Measurements from ENCODE around the gene TMEM51.

Gene TMEM51

DNA sequence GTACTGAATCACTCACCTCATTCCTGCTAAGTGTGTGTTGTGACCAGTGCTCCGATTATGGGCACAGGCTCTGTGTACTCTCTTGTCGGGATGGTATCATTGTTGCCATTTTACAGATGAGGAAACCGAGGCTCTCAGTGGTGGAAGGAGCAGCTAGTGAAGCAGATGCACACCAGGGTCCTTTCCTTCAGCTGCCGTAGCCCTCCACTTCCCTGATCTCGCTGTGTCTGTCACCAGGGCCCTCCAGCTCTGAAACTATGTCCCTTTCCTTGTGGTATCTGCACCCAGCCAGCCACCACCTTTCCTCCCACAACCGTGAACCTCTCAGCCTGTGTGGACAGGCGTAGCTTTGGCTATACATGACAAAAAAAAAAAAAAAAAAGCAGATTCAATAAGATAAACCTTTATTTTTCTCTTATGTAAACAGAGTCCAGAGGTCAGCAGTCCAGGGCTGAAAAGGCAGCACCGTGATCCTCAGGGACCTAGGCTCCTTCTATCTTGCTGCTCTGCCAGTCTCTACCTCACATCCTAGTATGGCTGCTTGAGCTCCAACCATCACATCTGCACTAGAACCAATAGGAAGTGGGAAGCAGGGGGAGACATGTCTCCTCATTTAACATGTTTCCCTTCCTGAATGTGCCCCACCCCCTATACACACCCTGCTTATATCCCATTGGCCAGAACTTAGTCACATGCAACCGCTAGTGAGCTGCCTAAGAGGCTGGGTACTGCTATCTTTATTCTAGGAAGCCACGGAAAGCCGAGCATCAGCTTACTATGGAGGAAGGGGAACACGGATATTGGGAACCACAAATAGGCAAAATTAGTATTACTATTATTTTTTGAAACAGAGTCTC is 44.3 kb downstream of the TMEM51 start:
- no peak for DNase-seq

DNA sequence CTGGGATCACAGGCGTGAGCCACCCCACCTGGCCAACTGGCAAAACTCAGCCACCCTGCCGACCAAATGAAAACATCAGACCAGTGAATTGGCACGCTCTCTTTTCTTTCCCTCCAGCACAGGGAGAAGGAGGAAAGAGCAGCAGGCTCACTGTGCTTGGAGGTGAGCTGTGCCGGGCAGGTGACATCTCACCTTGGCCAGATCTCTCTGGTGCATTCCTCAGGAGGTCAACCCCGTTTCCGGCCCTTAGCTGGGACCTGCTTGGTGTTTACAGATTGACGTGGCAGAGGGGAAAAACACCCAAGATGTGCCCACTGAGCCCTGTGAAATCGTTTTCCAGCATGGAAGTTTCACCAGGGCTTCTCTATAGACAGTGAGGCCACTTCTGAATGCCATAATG is 45.1 kb downstream of the TMEM51 start:
- DNase-seq: no peak

DNA sequence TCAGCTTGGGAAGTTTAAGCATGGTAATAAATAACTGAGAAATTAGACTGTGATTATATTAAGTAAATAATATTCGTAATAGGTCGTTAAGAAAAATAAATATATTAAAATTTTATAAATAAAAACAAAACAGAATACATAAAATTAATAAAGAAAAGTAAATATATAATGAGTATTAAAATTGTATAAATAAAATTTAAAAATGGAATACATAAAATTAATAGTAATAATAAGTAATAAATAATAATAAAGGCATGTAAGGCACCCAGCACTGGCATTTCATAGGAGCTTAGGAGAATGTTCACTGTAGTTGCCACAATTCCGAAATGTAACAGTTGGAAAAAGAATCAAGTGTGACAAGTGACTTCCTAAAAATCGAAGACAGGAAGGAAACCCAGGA is 47.7 kb downstream of the TMEM51 start:
- no peak for DNase-seq

- DNase-seq: no peak
These were observed 48.5 kb downstream of the TMEM51 start for GRCh38 chr1:15201849-15202551.

DNA sequence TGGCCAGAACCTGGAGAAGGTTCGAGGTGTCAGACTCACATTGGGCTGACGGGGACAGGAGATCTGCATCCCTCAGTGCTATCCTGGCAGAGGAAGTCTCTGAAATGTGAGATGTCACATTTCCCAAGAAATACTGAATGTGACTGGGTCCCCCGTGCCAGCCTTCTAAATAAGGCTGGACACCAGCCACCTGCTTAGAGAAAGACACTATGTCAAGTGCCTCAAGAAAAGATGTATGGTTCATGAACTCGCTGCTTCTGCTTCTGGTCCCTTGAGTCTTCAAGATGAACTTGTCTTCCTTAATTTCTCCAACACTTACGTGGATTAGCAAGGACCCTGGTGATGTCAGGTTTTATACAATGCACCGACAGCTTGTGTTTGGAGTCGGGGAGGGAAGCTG is 51.4 kb downstream of the TMEM51 start:
- no peak for DNase-seq

DNA sequence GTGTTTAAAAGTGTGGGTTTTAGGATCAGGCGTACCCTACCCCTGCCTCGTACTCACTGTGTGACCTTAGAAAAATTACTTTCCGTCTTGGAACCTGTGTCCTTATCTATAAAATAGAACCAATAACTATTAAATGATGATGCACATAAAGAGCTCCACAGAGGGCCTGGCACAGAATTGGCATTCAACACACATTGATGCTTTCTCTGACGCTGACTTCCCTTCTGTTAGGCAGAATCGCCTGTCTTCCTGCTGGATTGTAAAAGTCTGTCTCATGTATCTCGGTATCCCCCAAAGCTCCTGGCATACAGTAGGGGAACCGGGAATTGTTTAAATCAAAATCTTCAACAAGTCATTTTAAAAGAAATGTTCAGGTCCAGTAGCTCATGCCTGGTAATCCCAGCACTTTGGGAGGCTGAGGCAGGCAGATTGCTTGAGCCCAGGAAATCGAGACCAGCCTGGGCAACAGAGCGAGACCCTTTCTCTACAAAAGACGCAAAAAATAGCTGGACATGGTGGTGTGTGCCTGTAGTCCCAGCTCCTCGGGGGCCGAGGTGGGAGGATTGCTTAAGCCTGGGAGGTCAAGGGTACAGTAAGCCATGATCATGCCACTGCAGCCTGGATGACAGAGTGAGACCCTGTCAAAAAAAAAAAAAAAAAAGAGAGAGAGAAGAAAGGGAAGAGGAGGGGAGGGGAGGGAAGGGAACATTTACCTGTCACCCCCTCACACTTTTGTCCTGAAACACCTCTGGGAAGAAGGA is 52.2 kb downstream of the TMEM51 start:
- no peak for DNase-seq

- DNase-seq: no peak
These were observed 53.0 kb downstream of the TMEM51 start for GRCh38 chr1:15206418-15207030.

- DNase-seq: no peak
These were observed 53.7 kb downstream of the TMEM51 start for GRCh38 chr1:15207031-15207828.

DNA sequence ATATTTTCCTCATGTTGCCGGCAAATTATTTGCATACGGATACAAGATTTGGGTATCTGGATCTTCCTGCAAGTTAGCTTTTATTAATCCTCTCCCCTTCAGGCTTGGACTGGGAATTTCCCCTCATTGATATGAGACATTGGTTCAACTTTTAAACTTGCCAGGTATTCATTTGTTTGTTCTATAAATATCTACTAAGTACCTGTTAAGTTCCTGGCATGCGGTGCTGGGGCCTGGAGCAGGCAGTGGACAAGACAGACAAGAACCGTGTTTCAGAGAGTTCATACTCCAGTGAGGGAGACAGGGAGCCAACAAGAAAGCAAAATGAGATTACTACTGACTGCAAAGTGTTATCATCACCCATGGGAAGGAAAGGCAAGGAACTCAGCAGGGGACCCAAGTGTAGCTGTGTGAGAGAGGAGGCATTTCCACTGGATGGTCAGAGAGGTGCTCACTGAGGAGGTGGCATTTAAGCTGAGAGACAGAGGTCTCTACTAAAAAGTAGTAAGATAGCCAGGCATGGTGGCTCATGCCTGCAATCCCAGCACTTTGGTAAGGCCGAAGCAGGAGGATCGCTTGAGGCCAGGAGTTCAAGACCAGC is 54.4 kb downstream of the TMEM51 start:
- no peak for DNase-seq

GRCh38 chr1:15210651-15211375 is 57.3 kb downstream of the TMEM51 start:
- DNase-seq: no peak

GRCh38 chr1:15211424-15211823 is 57.9 kb downstream of the TMEM51 start:
- DNase-seq: no peak

GRCh38 chr1:15212216-15212953 is 58.8 kb downstream of the TMEM51 start:
- DNase-seq: no peak

- DNase-seq: no peak
These were observed 59.4 kb downstream of the TMEM51 start for GRCh38 chr1:15212954-15213291.

DNA sequence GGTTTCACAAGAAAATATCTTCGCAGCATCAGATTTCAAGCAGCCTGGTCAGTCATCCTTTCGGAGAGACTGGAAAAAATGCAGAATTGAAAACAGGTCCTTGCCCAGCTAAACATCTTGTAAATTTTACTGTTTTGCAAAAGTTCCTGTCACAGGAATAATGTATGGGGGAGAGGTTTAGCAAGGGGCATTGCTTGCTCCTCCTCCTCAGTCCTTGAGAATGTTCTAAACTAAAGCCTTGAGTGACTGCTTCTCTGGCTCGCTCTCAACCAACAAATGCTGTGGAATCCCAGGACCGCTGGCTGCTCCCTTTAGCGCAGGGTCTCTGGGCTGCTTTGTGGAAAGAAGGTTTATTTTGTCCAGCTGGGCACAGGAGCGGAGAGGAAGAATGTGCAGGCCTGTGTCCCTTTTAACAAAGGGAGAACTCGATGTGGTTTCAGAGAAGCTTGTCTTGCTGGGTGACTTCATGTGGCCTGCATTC is 59.8 kb downstream of the TMEM51 start:
- no peak for DNase-seq

DNA sequence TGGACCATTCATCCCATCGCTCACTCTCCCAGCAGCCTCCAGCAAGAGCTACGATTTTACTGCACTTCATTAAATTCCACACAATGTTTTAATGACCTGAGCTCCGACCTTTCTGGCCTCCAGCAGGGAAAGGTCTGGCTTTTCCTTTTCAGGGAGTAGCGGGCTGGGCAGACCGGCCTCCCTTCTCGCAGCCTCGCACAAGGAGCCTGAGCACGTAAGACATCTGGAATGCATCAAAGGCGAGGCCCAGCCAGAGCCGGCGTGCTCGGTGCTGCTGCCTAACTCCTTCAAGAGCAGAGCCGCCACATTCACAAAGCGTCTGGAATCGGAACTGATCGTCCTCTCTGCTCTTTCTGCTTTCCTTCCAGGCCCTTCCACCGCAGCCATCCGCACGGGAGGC is 61.0 kb downstream of the TMEM51 start:
- DNase-seq: no peak

GRCh38 chr1:15215116-15215515 is 61.6 kb downstream of the TMEM51 start:
- DNase-seq: no peak

- DNase-seq: no peak
These were observed 64.1 kb downstream of the TMEM51 start for GRCh38 chr1:15217654-15218053.

DNA sequence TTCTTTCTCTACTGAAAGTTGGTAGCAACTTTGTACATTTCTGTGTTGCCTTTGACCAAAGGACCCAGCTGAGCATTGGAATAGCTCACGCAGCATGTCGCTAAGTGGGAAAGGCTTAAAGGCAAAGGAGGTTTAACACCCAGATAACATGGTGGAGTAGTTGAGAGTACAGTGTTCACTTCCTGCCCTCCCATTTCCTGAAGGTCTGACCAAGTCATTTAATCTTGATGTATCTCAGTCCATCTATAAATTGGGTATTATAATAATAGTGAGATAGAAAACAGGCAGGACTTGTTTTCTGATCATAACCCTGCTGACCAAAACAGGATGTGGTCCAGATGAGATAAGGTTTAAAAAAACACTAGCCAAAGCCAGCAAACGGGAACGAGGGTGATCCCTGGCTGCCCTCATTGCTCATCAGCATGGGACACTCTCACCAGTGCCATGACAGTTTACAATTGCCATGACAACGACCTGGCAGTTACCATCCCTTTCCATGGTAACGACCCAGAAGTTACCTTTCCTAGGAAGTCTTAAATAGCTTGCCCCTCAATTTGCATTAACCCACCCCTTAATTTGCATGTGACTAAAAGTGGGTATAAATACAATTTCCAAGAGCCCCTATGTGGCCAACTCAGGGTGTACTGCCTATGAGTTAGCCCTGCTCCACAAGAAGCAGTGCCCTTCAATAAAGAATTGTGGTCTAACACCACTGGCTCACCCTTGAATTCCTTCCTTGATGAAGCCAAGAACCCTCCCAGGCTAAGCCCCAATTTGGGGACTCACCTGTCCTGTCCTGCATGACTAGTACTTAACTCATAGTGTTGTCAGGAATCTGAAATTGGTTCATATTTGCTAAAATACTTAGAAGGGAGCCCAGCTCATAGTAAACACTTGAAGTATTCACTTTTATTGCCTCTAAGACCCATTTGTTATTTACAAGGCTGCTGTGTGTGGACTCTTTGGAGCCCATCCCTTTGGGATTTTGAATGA is 65.0 kb downstream of the TMEM51 start:
- DNase-seq: peak in 1 of 2 experiments; percentile 67
